ENCODE results near the gene ADCY7.

Gene ADCY7

GRCh38 chr16:50272111-50272571, 5.8 kb downstream of the ADCY7 start:
- H3K4me3 ChIP-seq (ENCODE audit: low read depth, low read length) = no peak overlapping the region
- no peak for TF ChIP-seq CTCF (IDR thresholded peaks at IDR 0.05; ENCODE audit: control insufficient read depth, extremely low read depth, insufficient read depth)
- DNase-seq (ENCODE audit: low read depth) = no peak

GRCh38 chr16:50272687-50273381, 6.5 kb downstream of the ADCY7 start:
- TF ChIP-seq CTCF (IDR thresholded peaks at IDR 0.05; ENCODE audit: control insufficient read depth, extremely low read depth, insufficient read depth) = no peak
- no peak overlapping the region for H3K4me3 ChIP-seq (ENCODE audit: low read depth, low read length)
- no peak for DNase-seq (ENCODE audit: low read depth)

DNA sequence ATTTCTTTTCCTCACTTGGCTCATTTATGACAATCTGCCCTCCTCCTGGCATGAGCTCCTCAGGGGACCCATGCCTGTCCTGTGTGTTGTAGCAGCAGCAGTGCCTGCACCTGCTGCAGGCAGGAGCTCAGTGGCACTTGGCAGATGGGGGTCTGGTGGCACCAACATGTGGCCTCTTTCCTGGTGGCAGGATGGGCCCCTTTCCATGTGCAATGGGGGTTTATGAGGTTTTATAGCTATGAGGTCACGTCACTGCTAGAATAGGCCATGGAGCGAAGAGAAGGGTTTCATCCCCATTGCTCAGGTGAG, 7.0 kb downstream of the ADCY7 start:
- no peak for DNase-seq (ENCODE audit: low read depth)
- no peak for TF ChIP-seq CTCF (IDR thresholded peaks at IDR 0.05; ENCODE audit: control insufficient read depth, extremely low read depth, insufficient read depth)
- no peak overlapping the region for H3K4me3 ChIP-seq (ENCODE audit: low read depth, low read length)

DNA sequence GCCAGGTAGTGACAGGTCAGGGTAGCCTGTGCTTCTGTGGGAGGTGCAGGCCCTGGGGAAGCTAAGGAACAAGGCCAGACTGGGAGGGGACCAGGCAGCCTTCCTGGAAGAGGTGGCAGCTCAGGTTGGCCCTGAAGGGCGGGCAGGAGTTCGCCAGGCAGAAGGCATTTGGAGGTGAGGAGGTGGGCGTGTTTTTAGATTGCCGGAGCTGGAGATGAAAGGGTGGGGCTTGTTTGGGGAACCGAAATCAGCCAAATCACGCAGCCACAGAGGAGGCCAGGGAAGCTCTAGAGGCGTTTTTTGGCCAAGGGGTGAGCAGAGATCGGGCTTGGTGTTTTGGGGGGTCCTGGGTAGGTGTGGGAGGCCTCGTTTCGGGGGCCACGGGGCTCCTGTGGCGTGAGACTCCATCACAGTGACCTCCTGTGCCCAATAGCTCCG, 7.6 kb downstream of the ADCY7 start:
- TF ChIP-seq CTCF (IDR thresholded peaks at IDR 0.05; ENCODE audit: control insufficient read depth, extremely low read depth, insufficient read depth) = no peak
- H3K4me3 ChIP-seq (ENCODE audit: low read depth, low read length) = no peak overlapping the region
- DNase-seq (ENCODE audit: low read depth) = no peak

DNA sequence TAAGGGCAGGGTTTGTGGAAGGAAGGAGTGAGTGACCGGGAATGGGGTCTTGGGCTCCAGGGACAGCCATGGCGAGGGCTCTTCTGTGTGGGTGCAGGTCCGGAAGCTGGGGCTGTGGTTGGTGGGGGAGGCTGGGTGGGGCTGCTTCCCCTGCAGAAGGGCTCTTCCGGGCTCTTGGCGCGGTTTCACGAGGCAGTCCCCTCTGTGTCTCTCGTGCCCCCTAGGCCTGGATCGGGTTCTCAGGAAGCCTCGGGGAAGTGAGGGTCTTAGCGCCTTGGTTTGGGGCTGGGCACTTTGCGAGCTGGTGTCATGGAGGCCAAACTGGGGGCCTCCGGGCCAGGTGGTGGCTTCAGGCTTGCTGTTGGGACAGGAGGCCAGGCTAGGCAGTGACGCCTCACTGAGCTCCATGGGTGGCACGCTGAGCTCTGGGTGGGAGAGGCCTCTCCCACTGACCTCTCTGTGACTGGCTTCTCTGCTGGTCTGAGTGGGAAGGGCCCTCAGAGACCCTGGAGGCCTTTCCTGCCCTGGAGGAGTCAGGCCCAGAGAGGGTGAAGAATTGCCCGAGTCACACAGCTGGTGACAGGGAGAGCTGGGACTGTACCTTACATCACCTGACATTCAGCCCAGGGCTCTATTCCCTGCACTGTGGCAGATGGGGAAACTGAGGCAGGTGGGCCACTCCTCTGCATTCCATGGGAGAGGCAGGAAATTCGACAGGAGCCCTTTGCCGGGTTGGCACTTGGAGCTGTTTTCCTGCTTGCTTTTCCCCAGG, 8.2 kb downstream of the ADCY7 start:
- TF ChIP-seq CTCF (IDR thresholded peaks at IDR 0.05; ENCODE audit: control insufficient read depth, extremely low read depth, insufficient read depth) = no peak
- no peak overlapping the region for H3K4me3 ChIP-seq (ENCODE audit: low read depth, low read length)
- DNase-seq (ENCODE audit: low read depth) = no peak

DNA sequence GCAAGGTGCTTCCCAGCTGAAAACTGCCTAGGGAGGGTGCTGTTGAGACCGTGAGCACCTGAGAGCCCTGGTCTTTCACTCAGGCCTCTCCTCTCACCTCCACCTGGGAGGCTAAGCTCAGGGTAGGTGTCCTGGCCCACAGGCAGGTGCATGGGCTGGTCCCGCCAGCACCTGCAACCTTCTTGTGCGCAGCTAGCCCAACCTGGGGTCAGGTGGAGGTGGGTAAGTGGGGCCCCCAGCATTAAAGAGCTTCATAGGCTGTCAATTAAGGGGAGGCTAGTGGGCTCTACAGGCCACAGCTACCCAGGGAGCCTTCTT, 8.7 kb downstream of the ADCY7 start:
- no peak for TF ChIP-seq CTCF (IDR thresholded peaks at IDR 0.05; ENCODE audit: control insufficient read depth, extremely low read depth, insufficient read depth)
- DNase-seq (ENCODE audit: low read depth) = no peak
- H3K4me3 ChIP-seq (ENCODE audit: low read depth, low read length) = no peak overlapping the region

All from LNCaP clone FGC (cell line).